Hematopoietic multipotent progenitor cell treated with erythropoietin and hydrocortisone succinate and interleukin-3 and kit ligand, for 17 days (in vitro differentiated cells): ENCODE measurements around the gene TMEM191B.
"Not testable (repeated sequence)": the region's sequence is repeated elsewhere in the genome, so short reads cannot be mapped to it uniquely, and the experiment has no call there.

ENCODE experiments used
- DNase-seq: peaks from one replicate; pipeline ENCODE4 v3.0.0-alpha.2; 2015; ENCODE audit warnings: low spot score

TMEM191B gene

GRCh38 chr22:18558516-18558915 lies 30.9 kb downstream of the TMEM191B start:
- not testable (repeated sequence) for DNase-seq

DNA sequence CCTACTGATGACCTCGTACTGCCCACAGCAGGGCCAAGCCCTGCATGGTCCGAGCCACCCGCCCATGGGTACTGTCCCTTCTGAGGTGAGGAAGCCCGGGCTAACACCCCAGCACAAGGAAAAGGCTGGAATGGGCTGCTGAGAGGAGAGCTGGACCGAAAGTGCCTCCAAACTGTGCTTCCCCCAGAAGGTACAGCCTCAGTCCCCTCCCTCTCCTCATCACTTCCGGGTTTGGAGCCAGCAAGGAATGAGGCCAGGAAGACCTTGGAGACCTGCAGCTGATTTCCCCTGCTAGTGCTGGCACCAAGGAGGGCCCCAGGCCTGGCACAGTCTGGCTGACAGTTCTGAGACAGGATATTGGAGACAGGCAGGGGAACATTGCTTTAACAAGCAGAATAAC lies 31.3 kb downstream of the TMEM191B start:
- not testable (repeated sequence) for DNase-seq

GRCh38 chr22:18560099-18560974 lies 32.7 kb downstream of the TMEM191B start:
- not testable (repeated sequence) for DNase-seq

DNA sequence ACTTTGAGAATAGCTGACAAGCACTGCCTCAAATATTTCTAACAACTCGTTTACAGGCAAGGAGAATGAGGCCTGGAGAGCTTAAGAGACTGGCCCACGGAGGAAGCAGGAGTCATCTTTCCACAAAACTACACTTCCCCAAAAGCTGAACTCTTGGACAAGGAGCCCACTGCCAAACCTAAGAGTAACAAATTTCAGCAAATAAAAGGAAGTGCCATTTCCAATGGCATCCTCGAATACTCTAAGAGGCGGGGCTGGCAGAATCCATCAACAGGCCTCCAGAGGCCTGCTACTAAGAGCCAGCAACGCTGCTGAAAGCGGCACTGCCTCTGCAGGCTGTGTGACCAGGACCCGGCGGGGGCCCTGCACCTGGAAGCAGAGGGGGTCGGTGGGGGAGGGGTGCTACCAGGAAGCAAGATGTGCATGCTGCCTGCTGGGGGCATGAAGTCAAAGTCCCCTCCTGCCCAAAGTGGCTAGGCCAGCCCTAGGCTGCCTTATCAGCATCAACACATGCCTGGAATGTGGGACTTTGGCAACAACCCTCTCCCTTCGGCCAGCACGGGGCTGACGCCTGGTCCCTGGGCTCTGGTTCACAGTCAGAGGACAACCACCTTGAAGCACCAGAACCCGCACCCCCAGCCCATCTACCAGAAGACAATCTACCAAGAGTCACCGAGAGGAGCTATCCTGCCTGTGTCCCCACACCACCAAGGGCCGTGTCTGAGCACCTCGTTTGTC lies 43.1 kb downstream of the TMEM191B start:
- DNase-seq, result not testable (repeated sequence)

- not testable (repeated sequence) for DNase-seq
Measured at GRCh38 chr22:18573483-18574164, 46.0 kb downstream of the TMEM191B start.

GRCh38 chr22:18574555-18574954 lies 47.0 kb downstream of the TMEM191B start:
- DNase-seq, result not testable (repeated sequence)

- not testable (repeated sequence) for DNase-seq
Measured at GRCh38 chr22:18575686-18576085, 48.1 kb downstream of the TMEM191B start.

DNA sequence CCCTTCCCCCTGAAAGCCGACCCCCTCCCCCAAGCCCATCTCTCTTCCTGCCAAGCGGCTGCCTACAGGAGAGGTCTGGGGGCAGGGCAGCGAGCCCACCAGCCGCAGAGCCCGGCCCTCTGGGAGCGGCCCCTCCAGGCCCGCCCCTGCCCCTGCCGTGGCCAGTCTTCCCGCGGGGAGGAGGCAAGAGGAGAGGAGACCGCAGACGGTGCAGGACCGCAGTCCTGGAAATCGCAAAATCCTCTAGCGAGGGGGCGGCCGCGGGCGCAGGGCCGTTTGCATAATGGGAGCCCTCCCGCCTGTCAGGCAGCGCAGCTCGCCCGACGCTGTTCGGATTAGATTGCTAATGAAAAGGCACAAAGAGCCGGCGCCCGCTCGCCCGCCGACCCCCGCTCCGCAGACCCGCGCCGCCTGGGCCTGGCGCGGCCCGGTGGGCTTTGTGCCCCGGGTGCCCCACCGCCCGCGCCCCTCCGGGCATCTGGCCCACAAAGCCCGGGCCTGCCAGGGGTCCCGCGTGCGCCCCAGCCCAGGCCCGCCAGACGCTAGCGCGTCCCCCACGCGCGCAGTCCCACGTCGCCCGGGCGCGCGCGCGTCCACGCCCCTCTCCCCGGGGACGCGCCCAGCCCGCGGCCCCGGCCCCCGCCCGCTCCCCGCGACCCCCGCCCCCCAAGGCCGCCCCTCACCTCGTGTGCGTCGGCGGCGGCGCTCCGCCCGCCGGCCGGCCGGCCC lies 49.7 kb downstream of the TMEM191B start:
- not testable (repeated sequence) for DNase-seq

- DNase-seq, result not testable (repeated sequence)
Measured at GRCh38 chr22:18577847-18578246, 50.2 kb downstream of the TMEM191B start.
